Gastrocnemius medialis (tissue), 4 donors: ENCODE results near the gene TMEM125. TPM values are rescaled to one million over a fixed set of nuclear protein-coding genes. Genes with fewer than 3 reads are reported as not detected.
A peak's percentile ranks its signal among the peaks of the same experiment; 100 is the strongest.

ENCODE experiments used
- ATAC-seq, 2 donors: fragments of 150-250 bp; one replicate each; pipeline ENCODE4 v1.9.1; 2016
- DNase-seq, 2 donors: peaks; one replicate each; pipeline ENCODE4 v3.0.0-alpha.2; 2019
- H3K27ac ChIP-seq, 4 donors: fragments of 200-600 bp; sonication (generic); 1 replicate in 1 of 4; 2 replicates in 3 of 4; pipeline ENCODE4 v1.5.1; 2016 to 2018; ENCODE audit warnings: mild to moderate bottlenecking in 2 of 4, moderate library complexity in 1 of 4
- H3K27me3 ChIP-seq, 3 donors: fragments of 200-600 bp; sonication (generic) in 2 of 3; 1 replicate in 1 of 3; 2 replicates in 2 of 3; pipeline versions ENCODE4 v1.5.1 to v1.6.0; 2016 to 2019; ENCODE audit warnings: mild to moderate bottlenecking in 1 of 3, moderate library complexity in 1 of 3
- H3K36me3 ChIP-seq, 2 donors: fragments of 200-600 bp; sonication (generic) in 1 of 2; one replicate each; pipeline ENCODE4 v1.5.1; 2017 to 2018
- H3K4me1 ChIP-seq, 2 donors: fragments of 200-600 bp; sonication (generic) in 1 of 2; one replicate each; pipeline ENCODE4 v1.5.1; 2016 to 2017; ENCODE audit warnings: mild to moderate bottlenecking in 2 of 2
- H3K4me3 ChIP-seq, 4 donors: fragments of 200-600 bp; sonication (generic) in 3 of 4; 1 replicate in 1 of 4; 2 replicates in 3 of 4; pipeline ENCODE4 v1.5.1; 2016 to 2019; ENCODE audit warnings: mild to moderate bottlenecking in 2 of 4
- H3K9me3 ChIP-seq, 3 donors: fragments of 200-600 bp; sonication (generic) in 2 of 3; 1 replicate in 1 of 3; 2 replicates in 2 of 3; pipeline ENCODE4 v1.5.1; 2016 to 2019
- CTCF ChIP-seq, 5 experiments: fragments of 450-650 bp in 3 of 5; fragments of 200-600 bp in 2 of 5; sonication (generic) in 2 of 5; IDR thresholded peaks in 4 of 5; conservative IDR thresholded peaks in 1 of 5; 1 replicate in 4 of 5; 2 replicates in 1 of 5; pipeline ENCODE4 v1.5.1; 2016 to 2019; ENCODE audit warnings: antibody characterized with exemption in 5 of 5, mild to moderate bottlenecking in 3 of 5, moderate library complexity in 3 of 5
- POLR2A ChIP-seq, 2 donors: fragments of 450-650 bp; IDR thresholded peaks; one replicate each; pipeline ENCODE4 v1.6.1; 2017; ENCODE audit warnings: antibody characterized with exemption in 2 of 2, mild to moderate bottlenecking in 2 of 2, moderate library complexity in 2 of 2
- in situ Hi-C, 4 donors: fragments of 200-750 bp; cut with MboI; loops; one replicate each; pipeline versions ENCODE4 v1.15.0 to v1.8.0; 2017; ENCODE audit warnings: low sequenced_read_pairs in 4 of 4
- intact Hi-C: fragments of 100-400 bp; cut with DNase I; formaldehyde crosslinking; loops from one replicate; pipeline ENCODE4 v1.15.1; 2023; ENCODE audit warnings: low total_unique reads
- total RNA-seq, 4 donors: library from RNA; depleted of rRNA; stranded (reverse); fragments of >200 nt; gene quantifications; one replicate each; pipeline versions ENCODE4 v1.1.0 to v1.2.3, GENCODE V29; 2016

Gene TMEM125
- total RNA-seq, 4 donors from 2014 or later: not detected

GRCh38 chr1:43232482-43232881 is 37.3 kb upstream of the TMEM125 start:
- in situ Hi-C loops: loop anchor here in 1 of 4 donors (10.0 kb wide), 1 partner anchor 182 kb away; no protein-coding TSS in a partner anchor
- peak in 1 of 2 donors; percentile 19 for ATAC-seq
- H3K27ac ChIP-seq: peak overlapping the region in 1 of 4 donors; percentile 35
- no peak for DNase-seq
- H3K9me3 ChIP-seq: no peaks in the 10 kb centered on the region
- H3K36me3 ChIP-seq: no peaks in the 10 kb centered on the region
- TF ChIP-seq POLR2A (IDR thresholded peaks at IDR 0.05) (no peak), CTCF (IDR thresholded peaks at IDR 0.05 in 4 of 5, conservative IDR thresholded peaks at IDR 0.05 in 1 of 5) (no peak)
- H3K27me3 ChIP-seq: no peaks in the 10 kb centered on the region
- no peak overlapping the region for H3K4me3 ChIP-seq
- no peaks in the 10 kb centered on the region for H3K4me1 ChIP-seq
- intact Hi-C loops: no loop called here

- intact Hi-C loops: no loop called here
- Histone ChIP-seq H3K4me1 (no peaks in the 10 kb centered on the region), H3K27me3 (no peaks in the 10 kb centered on the region), H3K9me3 (no peaks in the 10 kb centered on the region), H3K27ac (no peak overlapping the region), H3K36me3 (no peaks in the 10 kb centered on the region), H3K4me3 (no peak overlapping the region)
- TF ChIP-seq POLR2A (IDR thresholded peaks at IDR 0.05) (no peak), CTCF (IDR thresholded peaks at IDR 0.05 in 4 of 5, conservative IDR thresholded peaks at IDR 0.05 in 1 of 5) (no peak)
- DNase-seq (no peak), ATAC-seq (no peak)
- in situ Hi-C loops: loop anchor here in 1 of 4 donors (10.0 kb wide), 1 partner anchor 181 kb away; no protein-coding TSS in a partner anchor
These were observed 36.2 kb upstream of the TMEM125 start for GRCh38 chr1:43233631-43234030.

GRCh38 chr1:43234267-43234666 is 35.5 kb upstream of the TMEM125 start:
- intact Hi-C loops: no loop called here
- no peak overlapping the region for H3K27ac ChIP-seq
- no peak for DNase-seq
- TF ChIP-seq POLR2A (IDR thresholded peaks at IDR 0.05) (no peak), CTCF (IDR thresholded peaks at IDR 0.05 in 4 of 5, conservative IDR thresholded peaks at IDR 0.05 in 1 of 5) (no peak)
- in situ Hi-C loops: loop anchor here in 1 of 4 donors (10.0 kb wide), 1 partner anchor 181 kb away; no protein-coding TSS in a partner anchor
- ATAC-seq: no peak
- no peak overlapping the region for H3K4me3 ChIP-seq
- no peaks in the 10 kb centered on the region for H3K27me3 ChIP-seq
- no peaks in the 10 kb centered on the region for H3K4me1 ChIP-seq
- no peaks in the 10 kb centered on the region for H3K36me3 ChIP-seq
- no peaks in the 10 kb centered on the region for H3K9me3 ChIP-seq

- ATAC-seq (no peak), DNase-seq (no peak)
- Histone ChIP-seq H3K4me1 (no peaks in the 10 kb centered on the region), H3K4me3 (no peak overlapping the region), H3K36me3 (no peaks in the 10 kb centered on the region), H3K27me3 (no peaks in the 10 kb centered on the region), H3K27ac (no peak overlapping the region), H3K9me3 (no peaks in the 10 kb centered on the region)
- TF ChIP-seq POLR2A (IDR thresholded peaks at IDR 0.05) (no peak), CTCF (IDR thresholded peaks at IDR 0.05 in 4 of 5, conservative IDR thresholded peaks at IDR 0.05 in 1 of 5) (no peak)
- intact Hi-C loops: loop anchor here (5.0 kb wide), 1 partner anchor 67 kb away; the partner anchor contains the start of gene TIE1
- in situ Hi-C loops: loop anchor here in 1 of 4 donors (10.0 kb wide), 1 partner anchor 180 kb away; no protein-coding TSS in a partner anchor
These were observed 34.7 kb upstream of the TMEM125 start for GRCh38 chr1:43235040-43235439.
